ENCODE results near the gene TMEM164.

Gene TMEM164

GRCh38 chrX:110175696-110176095 lies 172.8 kb downstream of the TMEM164 start:
- H3K27ac ChIP-seq (ENCODE audit: poor library complexity, severe bottlenecking): no peak overlapping the region
- TF ChIP-seq, protein P1, sequence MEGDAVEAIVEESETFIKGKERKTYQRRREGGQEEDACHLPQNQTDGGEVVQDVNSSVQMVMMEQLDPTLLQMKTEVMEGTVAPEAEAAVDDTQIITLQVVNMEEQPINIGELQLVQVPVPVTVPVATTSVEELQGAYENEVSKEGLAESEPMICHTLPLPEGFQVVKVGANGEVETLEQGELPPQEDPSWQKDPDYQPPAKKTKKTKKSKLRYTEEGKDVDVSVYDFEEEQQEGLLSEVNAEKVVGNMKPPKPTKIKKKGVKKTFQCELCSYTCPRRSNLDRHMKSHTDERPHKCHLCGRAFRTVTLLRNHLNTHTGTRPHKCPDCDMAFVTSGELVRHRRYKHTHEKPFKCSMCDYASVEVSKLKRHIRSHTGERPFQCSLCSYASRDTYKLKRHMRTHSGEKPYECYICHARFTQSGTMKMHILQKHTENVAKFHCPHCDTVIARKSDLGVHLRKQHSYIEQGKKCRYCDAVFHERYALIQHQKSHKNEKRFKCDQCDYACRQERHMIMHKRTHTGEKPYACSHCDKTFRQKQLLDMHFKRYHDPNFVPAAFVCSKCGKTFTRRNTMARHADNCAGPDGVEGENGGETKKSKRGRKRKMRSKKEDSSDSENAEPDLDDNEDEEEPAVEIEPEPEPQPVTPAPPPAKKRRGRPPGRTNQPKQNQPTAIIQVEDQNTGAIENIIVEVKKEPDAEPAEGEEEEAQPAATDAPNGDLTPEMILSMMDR (IDR thresholded peaks at IDR 0.05; ENCODE audit: poor library complexity, severe bottlenecking): no peak
- DNase-seq (ENCODE audit: low spot score) (no peak), ATAC-seq (ENCODE audit: low read depth) (no peak)
- no peaks in the 10 kb centered on the region for H3K27me3 ChIP-seq (ENCODE audit: insufficient read depth, poor library complexity, severe bottlenecking)
- no peak overlapping the region for H3K4me3 ChIP-seq (ENCODE audit: severe bottlenecking)
- no peaks in the 10 kb centered on the region for H3K36me3 ChIP-seq (ENCODE audit: low read depth)
- peaks cover 28% of the 10 kb centered on the region for H3K4me1 ChIP-seq (ENCODE audit: insufficient read depth, poor library complexity, severe bottlenecking)
- H3K9me3 ChIP-seq (ENCODE audit: severe bottlenecking): no peaks in the 10 kb centered on the region

GRCh38 chrX:110178179-110178865 lies 175.4 kb downstream of the TMEM164 start:
- Histone ChIP-seq H3K36me3 (ENCODE audit: low read depth) (no peaks in the 10 kb centered on the region), H3K27ac (ENCODE audit: poor library complexity, severe bottlenecking) (peak overlapping the region; percentile 86), H3K9me3 (ENCODE audit: severe bottlenecking) (no peaks in the 10 kb centered on the region), H3K4me3 (ENCODE audit: severe bottlenecking) (no peak overlapping the region), H3K27me3 (ENCODE audit: insufficient read depth, poor library complexity, severe bottlenecking) (no peaks in the 10 kb centered on the region), H3K4me1 (ENCODE audit: insufficient read depth, poor library complexity, severe bottlenecking) (peaks cover 32% of the 10 kb centered on the region)
- TF ChIP-seq, protein P1 (IDR thresholded peaks at IDR 0.05; ENCODE audit: poor library complexity, severe bottlenecking): no peak
- DNase-seq (ENCODE audit: low spot score) (no peak), ATAC-seq (ENCODE audit: low read depth) (no peak)

GRCh38 chrX:110180176-110180927 lies 177.4 kb downstream of the TMEM164 start:
- Histone ChIP-seq H3K36me3 (ENCODE audit: low read depth) (no peaks in the 10 kb centered on the region), H3K4me3 (ENCODE audit: severe bottlenecking) (no peak overlapping the region), H3K27me3 (ENCODE audit: insufficient read depth, poor library complexity, severe bottlenecking) (no peaks in the 10 kb centered on the region), H3K9me3 (ENCODE audit: severe bottlenecking) (no peaks in the 10 kb centered on the region), H3K27ac (ENCODE audit: poor library complexity, severe bottlenecking) (peak overlapping the region; percentile 86), H3K4me1 (ENCODE audit: insufficient read depth, poor library complexity, severe bottlenecking) (peaks cover 21% of the 10 kb centered on the region)
- ATAC-seq (ENCODE audit: low read depth) (peak; percentile 92), DNase-seq (ENCODE audit: low spot score) (peak; percentile 68)
- TF ChIP-seq, protein P1 (IDR thresholded peaks at IDR 0.05; ENCODE audit: poor library complexity, severe bottlenecking): no peak

- DNase-seq (ENCODE audit: low spot score): no peak
- H3K4me1 ChIP-seq (ENCODE audit: insufficient read depth, poor library complexity, severe bottlenecking): peaks cover 21% of the 10 kb centered on the region
- no peaks in the 10 kb centered on the region for H3K36me3 ChIP-seq (ENCODE audit: low read depth)
- TF ChIP-seq, protein P1 (IDR thresholded peaks at IDR 0.05; ENCODE audit: poor library complexity, severe bottlenecking): no peak
- H3K27me3 ChIP-seq (ENCODE audit: insufficient read depth, poor library complexity, severe bottlenecking): no peaks in the 10 kb centered on the region
- H3K4me3 ChIP-seq (ENCODE audit: severe bottlenecking): no peak overlapping the region
- H3K9me3 ChIP-seq (ENCODE audit: severe bottlenecking): no peaks in the 10 kb centered on the region
- peak; percentile 63 for ATAC-seq (ENCODE audit: low read depth)
- peak overlapping the region; percentile 86 for H3K27ac ChIP-seq (ENCODE audit: poor library complexity, severe bottlenecking)
Observed at GRCh38 chrX:110180928-110181310, 178.0 kb downstream of the TMEM164 start.

All from RWPE2 (cell line).